Lower leg skin (tissue), 4 donors: ENCODE results near the gene DNAJC4. TPM values are rescaled to one million over a fixed set of nuclear protein-coding genes. Genes with fewer than 3 reads are reported as not detected.

Experiments
- DNase-seq, 2 donors: peaks; one replicate each; pipeline ENCODE4 v3.0.0-alpha.2; 2019; ENCODE audit warnings: low spot score in 2 of 2
- H3K4me3 ChIP-seq: fragments of 200-600 bp; sonication (generic); 2 replicates; pipeline ENCODE4 v1.5.1; 2017; ENCODE audit warnings: mild to moderate bottlenecking, low read depth; ENCODE audit not compliant: poor library complexity, severe bottlenecking
- CTCF ChIP-seq, 3 donors: fragments of 450-650 bp; IDR thresholded peaks; one replicate each; pipeline ENCODE4 v1.5.1; 2016; ENCODE audit warnings: antibody characterized with exemption in 3 of 3, mild to moderate bottlenecking in 3 of 3, moderate library complexity in 2 of 3
- POLR2A ChIP-seq, 2 donors: fragments of 450-650 bp; IDR thresholded peaks; one replicate each; pipeline ENCODE4 v1.6.1; 2016 to 2017; ENCODE audit warnings: antibody characterized with exemption in 2 of 2, mild to moderate bottlenecking in 1 of 2, moderate library complexity in 1 of 2
- WGBS, 2 donors: methylation state at CpG; one replicate each; pipeline ENCODE4 v1.1.5; 2018; 5-methylcytosine and 5-hydroxymethylcytosine counted together
- intact Hi-C: fragments of 100-400 bp; cut with DNase I; formaldehyde crosslinking; loops from one replicate; pipeline ENCODE4 v1.15.0; 2023; ENCODE audit warnings: low total_unique reads
- total RNA-seq, 4 donors: library from RNA; depleted of rRNA; stranded (reverse); fragments of >200 nt; gene quantifications; one replicate each; pipeline ENCODE4 v1.1.0, GENCODE V29; 2016

Gene DNAJC4
- total RNA-seq, 4 donors from 2014 or later = 19.2 to 37.6 (median 30.8) TPM

- intact Hi-C loops = no loop called here
- DNase-seq = no peak
- H3K4me3 ChIP-seq = no peak overlapping the region
- WGBS, 2 donors = 80 to 86% methylated on average over 2 of the region's 2 CpGs
- TF ChIP-seq POLR2A (IDR thresholded peaks at IDR 0.05) = no peak
- TF ChIP-seq CTCF (IDR thresholded peaks at IDR 0.05) = no peak
These were observed 45.5 kb downstream of the DNAJC4 start for GRCh38 chr11:64275841-64276240.

GRCh38 chr11:64276653-64277431, 46.5 kb downstream of the DNAJC4 start:
- intact Hi-C loops = no loop called here
- TF ChIP-seq POLR2A (IDR thresholded peaks at IDR 0.05) (no peak), CTCF (IDR thresholded peaks at IDR 0.05) (no peak)
- no peak overlapping the region for H3K4me3 ChIP-seq
- 41 to 46% methylated on average over 17 of the region's 17 CpGs for WGBS, 2 donors
- DNase-seq = no peak

DNA sequence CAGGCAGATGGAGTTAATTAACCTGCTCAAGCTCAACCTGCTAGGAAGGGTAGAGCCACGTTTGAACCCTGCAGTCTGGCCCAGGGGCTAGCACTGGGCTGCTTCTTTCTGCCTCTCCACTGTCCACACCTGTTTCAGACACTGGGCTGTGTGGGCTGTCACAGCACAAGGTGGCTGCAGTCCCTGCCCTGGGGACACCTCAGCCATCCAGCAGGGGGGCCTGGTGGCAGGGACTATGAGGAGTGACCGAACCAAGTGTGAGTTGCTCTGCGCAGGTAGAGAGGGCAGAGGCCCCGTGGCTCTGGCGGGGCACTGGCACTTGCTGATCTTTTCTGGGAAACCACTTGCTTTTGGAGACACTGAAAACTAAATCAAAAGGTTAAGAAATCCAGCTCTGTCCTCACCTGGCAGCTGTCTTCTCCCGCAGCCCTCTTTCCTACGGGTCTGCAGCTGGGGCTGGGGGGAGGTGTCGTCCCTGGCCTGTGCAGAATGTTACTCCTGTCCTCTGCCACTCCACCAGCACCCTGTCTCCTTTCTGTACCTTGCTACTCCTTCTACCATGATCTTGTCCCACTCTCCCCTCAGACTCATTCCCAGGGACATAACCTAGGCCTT, 48.3 kb downstream of the DNAJC4 start:
- intact Hi-C loops = no loop called here
- WGBS, 2 donors = 83 to 85% methylated on average over 8 of the region's 8 CpGs
- TF ChIP-seq CTCF (IDR thresholded peaks at IDR 0.05) = no peak
- TF ChIP-seq POLR2A (IDR thresholded peaks at IDR 0.05) = no peak

DNA sequence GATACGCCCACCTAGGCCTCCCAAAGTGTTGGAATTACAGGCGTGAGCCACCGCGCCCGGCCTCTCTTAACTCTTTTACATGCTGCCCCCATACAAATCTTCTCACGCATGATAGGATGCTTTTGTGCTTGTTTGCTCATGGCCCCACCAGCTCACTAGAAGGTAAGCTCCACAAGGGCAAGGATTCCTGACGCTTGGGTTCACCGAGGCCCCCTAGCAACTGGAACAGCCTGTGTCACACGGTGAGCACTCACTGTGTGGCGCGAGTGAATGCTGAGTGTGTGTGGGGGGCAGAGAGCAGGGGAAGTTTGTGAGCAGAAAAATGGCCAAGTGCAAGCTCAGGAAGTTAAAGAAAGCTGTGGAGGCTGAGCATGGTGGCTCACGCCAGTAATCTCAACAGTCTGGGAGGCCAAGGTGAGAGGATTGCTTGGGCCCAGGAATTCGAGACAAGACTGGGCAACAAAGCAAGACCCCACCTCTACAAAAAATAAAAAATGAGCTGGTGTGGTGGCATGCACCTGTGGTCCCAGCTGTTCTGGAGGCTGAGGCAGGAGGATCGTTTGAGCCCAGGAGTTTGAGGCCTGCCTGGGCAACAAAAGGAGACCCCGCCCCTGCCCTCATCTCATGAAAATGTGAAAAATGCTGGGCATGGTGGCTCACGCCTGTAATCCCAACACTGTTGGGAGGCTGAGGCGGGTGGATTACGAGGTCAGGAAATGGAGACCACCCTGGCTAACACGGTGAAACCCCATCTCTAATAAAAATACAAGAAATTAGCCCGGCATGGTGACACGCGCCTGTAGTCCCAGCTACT, 51.8 kb downstream of the DNAJC4 start:
- DNase-seq = no peak
- no peak for TF ChIP-seq POLR2A (IDR thresholded peaks at IDR 0.05)
- no peak for TF ChIP-seq CTCF (IDR thresholded peaks at IDR 0.05)

More for the DNA sequence above, 48.3 kb downstream of the DNAJC4 start:
- DNase-seq = no peak
- H3K4me3 ChIP-seq = no peak overlapping the region

DNA sequence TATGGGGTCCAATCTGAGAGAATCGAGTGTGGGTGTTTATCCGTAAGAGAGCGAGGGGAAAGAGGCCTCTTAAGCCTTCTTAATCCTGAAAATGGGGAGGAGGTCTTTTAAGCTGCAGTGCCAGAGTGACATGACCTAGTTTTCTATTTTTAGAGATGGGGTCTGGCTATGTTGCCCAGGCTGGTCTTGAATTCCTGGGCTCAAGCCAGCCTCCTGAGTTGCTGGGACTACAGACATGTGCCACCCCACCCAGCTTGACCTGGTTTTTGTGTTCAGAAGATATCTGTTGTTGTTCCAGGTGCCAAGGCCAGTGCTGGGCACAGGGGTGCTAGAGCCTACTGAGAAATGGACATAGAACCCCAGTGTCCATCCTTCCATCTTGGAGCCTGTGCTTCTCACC, 52.7 kb downstream of the DNAJC4 start:
- TF ChIP-seq POLR2A (IDR thresholded peaks at IDR 0.05) (no peak), CTCF (IDR thresholded peaks at IDR 0.05) (no peak)
- intact Hi-C loops = no loop called here
- WGBS, 2 donors = 82 to 86% methylated on average over 3 of the region's 3 CpGs
- H3K4me3 ChIP-seq = no peak overlapping the region
- no peak for DNase-seq

More for the DNA sequence above, 51.8 kb downstream of the DNAJC4 start:
- intact Hi-C loops = no loop called here
- no peak overlapping the region for H3K4me3 ChIP-seq
- WGBS, 2 donors = 92 to 93% methylated on average over 22 of the region's 22 CpGs

Other genes starting within 250 kb of the DNAJC4 start
- gene OTUB1, start 244.1 kb upstream of the DNAJC4 start, total RNA-seq = 10 to 100 TPM; 48.8 to 94.8 (median 81.7) TPM
- under 1 TPM in 3 of 4 donors, not detected in 1; 0.08 to 0.62 (median 0.15) TPM for gene FLRT1, start 194.6 kb upstream of the DNAJC4 start, total RNA-seq
- gene MACROD1, start 64.4 kb upstream of the DNAJC4 start, total RNA-seq = 10 to 100 TPM; 44.8 to 74.8 (median 55.6) TPM
- gene STIP1, start 44.4 kb upstream of the DNAJC4 start, total RNA-seq = 10 to 100 TPM; 67.5 to 86.0 (median 78.3) TPM
- 10 to 100 TPM in 2 of 4 donors, 1 to 10 TPM in 2; 5.1 to 10.5 (median 8.9) TPM for gene FERMT3, start 23.8 kb upstream of the DNAJC4 start, total RNA-seq
- gene TRPT1, start 4.4 kb upstream of the DNAJC4 start, total RNA-seq = 10 to 100 TPM; 36.9 to 66.6 (median 44.1) TPM
- gene NUDT22, start 4.3 kb upstream of the DNAJC4 start, total RNA-seq = 10 to 100 TPM; 44.7 to 75.6 (median 68.3) TPM
- gene VEGFB, start 4.0 kb downstream of the DNAJC4 start, total RNA-seq = 10 to 100 TPM; 45.9 to 71.2 (median 65.6) TPM
- gene FKBP2, start 10.5 kb downstream of the DNAJC4 start, total RNA-seq = 10 to 100 TPM; 47.7 to 70.3 (median 56.4) TPM
- 100 to 1,000 TPM; 178 to 230 (median 203) TPM for gene PPP1R14B, start 16.4 kb downstream of the DNAJC4 start, total RNA-seq
- 10 to 100 TPM; 30.5 to 38.4 (median 37.4) TPM for gene PLCB3, start 21.0 kb downstream of the DNAJC4 start, total RNA-seq
- gene BAD, start 54.1 kb downstream of the DNAJC4 start, total RNA-seq = 10 to 100 TPM; 65.9 to 99.7 (median 89.4) TPM
- 10 to 100 TPM; 12.2 to 31.6 (median 30.4) TPM for gene GPR137, start 55.3 kb downstream of the DNAJC4 start, total RNA-seq
- not detected for gene KCNK4, start 60.8 kb downstream of the DNAJC4 start, total RNA-seq
- not detected for gene CATSPERZ, start 69.8 kb downstream of the DNAJC4 start, total RNA-seq
- 100 to 1,000 TPM in 2 of 4 donors, 10 to 100 TPM in 2; 49.2 to 108 (median 79.3) TPM for gene ESRRA, start 75.0 kb downstream of the DNAJC4 start, total RNA-seq
- 100 to 1,000 TPM; 199 to 356 (median 255) TPM for gene TRMT112, start 87.0 kb downstream of the DNAJC4 start, total RNA-seq
- gene PRDX5, start 87.6 kb downstream of the DNAJC4 start, total RNA-seq = 100 to 1,000 TPM; 170 to 284 (median 215) TPM
- 1 to 10 TPM; 2.6 to 9.5 (median 4.8) TPM for gene CCDC88B, start 109.7 kb downstream of the DNAJC4 start, total RNA-seq
- gene RPS6KA4, start 128.6 kb downstream of the DNAJC4 start, total RNA-seq = 10 to 100 TPM; 39.4 to 77.4 (median 49.2) TPM